MCF 10A (cell line): ENCODE data around the gene GABBR1. TPM values are rescaled to one million over a fixed set of nuclear protein-coding genes. Genes with fewer than 3 reads are reported as not detected.
A peak's percentile ranks its signal among the peaks of the same experiment; 100 is the strongest.

Source experiments
- BruUV-seq: library from RNA; stranded (reverse); fragments of 400-500 nt; replicated peaks from 2 replicates; lab custom pipeline; 2021; lab: Mats Ljungman, UMichigan
- CTCF ChIA-PET: fragments of 300-600 bp; sonication (Branson Sonifier 250); formaldehyde crosslinking; extraction: SDS; loops from one replicate; lab custom pipeline; 2021; ENCODE audit warnings: antibody characterized with exemption, inconsistent platforms; lab: Yijun Ruan, JAX
- POLR2A ChIA-PET: fragments of 300-600, 350-650 bp; sonication (Branson Sonifier 250); formaldehyde crosslinking; extraction: SDS; loops from one replicate; lab custom pipeline; 2020; ENCODE audit warnings: antibody characterized with exemption, inconsistent platforms; lab: Yijun Ruan, JAX
- DNase-seq: peaks from one replicate; pipeline ENCODE4 v3.0.0-alpha.2; 2018; ENCODE audit not compliant: unreplicated experiment
- H3K27ac Mint-ChIP-seq: one replicate; pipeline ENCODE4 v1.8.0; 2022; ENCODE audit warnings: mild to moderate bottlenecking, low read depth, mixed read lengths; ENCODE audit not compliant: unreplicated experiment
- H3K27me3 Mint-ChIP-seq: one replicate; pipeline ENCODE4 v1.8.0; 2022; ENCODE audit warnings: mixed read lengths; ENCODE audit not compliant: insufficient read depth, unreplicated experiment
- H3K36me3 Mint-ChIP-seq: one replicate; pipeline ENCODE4 v1.8.0; 2022; ENCODE audit warnings: mild to moderate bottlenecking, moderate library complexity, mixed read lengths; ENCODE audit not compliant: insufficient read depth, unreplicated experiment
- H3K4me1 Mint-ChIP-seq: one replicate; pipeline ENCODE4 v1.8.0; 2022; ENCODE audit warnings: mixed read lengths; ENCODE audit not compliant: insufficient read depth, unreplicated experiment
- H3K4me3 Mint-ChIP-seq: one replicate; pipeline ENCODE4 v1.8.0; 2022; ENCODE audit warnings: mild to moderate bottlenecking, moderate library complexity, mixed read lengths; ENCODE audit not compliant: unreplicated experiment
- H3K9me3 Mint-ChIP-seq: one replicate; pipeline ENCODE4 v1.8.0; 2022; ENCODE audit warnings: mixed read lengths; ENCODE audit not compliant: unreplicated experiment
- CTCF ChIP-seq: fragments of 200-600 bp; IDR thresholded peaks from one replicate; pipeline ENCODE4 v1.8.0; 2022; ENCODE audit warnings: antibody characterized with exemption, mild to moderate bottlenecking; ENCODE audit not compliant: unreplicated experiment
- intact Hi-C: fragments of 100-400 bp; cut with micrococcal nuclease; formaldehyde crosslinking; loops from 2 replicates; pipeline ENCODE4 v1.14.1; 2022
- total RNA-seq: library from RNA; stranded (reverse); gene quantifications from 2 replicates; pipeline ENCODE4 v1.2.3, GENCODE V29; 2022

GABBR1 gene
- total RNA-seq, 1 experiment from 2014 or later, result 38.8 TPM

GRCh38 chr6:29627755-29628418 lies 5.1 kb downstream of the GABBR1 start:
- peaks cover 31% of the 10 kb centered on the region for H3K4me1 Mint-ChIP-seq
- intact Hi-C loops, result no loop called here
- CTCF ChIA-PET, result interaction anchor here (0.6 to 1.2 kb wide), 2 partner anchors 22 to 932 kb away, joined by 3 to 4 read pairs; no protein-coding TSS in a partner anchor
- no peak overlapping the region for H3K27ac Mint-ChIP-seq
- POLR2A ChIA-PET, result no interaction called here
- no peak for TF ChIP-seq CTCF
- H3K4me3 Mint-ChIP-seq, result peak overlapping the region; percentile 68
- H3K9me3 Mint-ChIP-seq, result no peaks in the 10 kb centered on the region
- no TSS peak for BruUV-seq
- H3K27me3 Mint-ChIP-seq, result no peaks in the 10 kb centered on the region
- peaks cover 22% of the 10 kb centered on the region for H3K36me3 Mint-ChIP-seq
- DNase-seq, result peak; percentile 3

GRCh38 chr6:29626948-29627754 lies 5.8 kb downstream of the GABBR1 start:
- no peaks in the 10 kb centered on the region for H3K27me3 Mint-ChIP-seq
- no peak for TF ChIP-seq CTCF
- no peak overlapping the region for H3K27ac Mint-ChIP-seq

GRCh38 chr6:29625337-29625930 lies 7.5 kb downstream of the GABBR1 start:
- TF ChIP-seq CTCF, result no peak
- no TSS peak for BruUV-seq
- Mint-ChIP-seq H3K9me3 (no peaks in the 10 kb centered on the region), H3K27ac (no peak overlapping the region), H3K36me3 (peaks cover 25% of the 10 kb centered on the region), H3K4me3 (no peak overlapping the region), H3K27me3 (no peaks in the 10 kb centered on the region), H3K4me1 (peaks cover 16% of the 10 kb centered on the region)
- DNase-seq, result no peak
- POLR2A ChIA-PET, result no interaction called here
- intact Hi-C loops, result no loop called here
- CTCF ChIA-PET, result interaction anchor here (1.0 to 1.1 kb wide), 2 partner anchors 18 to 28 kb away, joined by 4 to 5 read pairs; no protein-coding TSS in a partner anchor

More at GRCh38 chr6:29626948-29627754, 5.8 kb downstream of the GABBR1 start:
- H3K4me1 Mint-ChIP-seq, result peaks cover 29% of the 10 kb centered on the region
- intact Hi-C loops, result no loop called here
- H3K36me3 Mint-ChIP-seq, result peaks cover 20% of the 10 kb centered on the region
- H3K4me3 Mint-ChIP-seq, result no peak overlapping the region
- CTCF ChIA-PET, result interaction anchor here (0.7 to 1.1 kb wide), 2 partner anchors 20 to 134 kb away, joined by 3 to 4 read pairs; no protein-coding TSS in a partner anchor
- no TSS peak for BruUV-seq
- POLR2A ChIA-PET, result no interaction called here
- no peak for DNase-seq
- no peaks in the 10 kb centered on the region for H3K9me3 Mint-ChIP-seq

GRCh38 chr6:29624520-29624961 lies 8.4 kb downstream of the GABBR1 start:
- CTCF ChIA-PET, result interaction anchor here (0.9 to 1.0 kb wide), 2 partner anchors 29 to 72 kb away, joined by 3 to 5 read pairs; no protein-coding TSS in a partner anchor
- Mint-ChIP-seq H3K4me1 (peaks cover 16% of the 10 kb centered on the region), H3K27ac (no peak overlapping the region), H3K36me3 (peaks cover 33% of the 10 kb centered on the region), H3K4me3 (no peak overlapping the region), H3K27me3 (no peaks in the 10 kb centered on the region), H3K9me3 (no peaks in the 10 kb centered on the region)
- no peak for TF ChIP-seq CTCF
- POLR2A ChIA-PET, result no interaction called here
- BruUV-seq, result no TSS peak
- no peak for DNase-seq
- intact Hi-C loops, result no loop called here
